Measurements from ENCODE around the gene TRIM2.

TRIM2 gene

GRCh38 chr4:153206534-153206933, 2.3 kb downstream of the TRIM2 start:
- Histone ChIP-seq H3K36me3 (ENCODE audit: control insufficient read depth, low read length) (no peaks in the 10 kb centered on the region), H3K9me3 (ENCODE audit: control insufficient read depth, insufficient read depth, low read length) (no peaks in the 10 kb centered on the region), H3K4me1 (ENCODE audit: control insufficient read depth, low read length) (no peaks in the 10 kb centered on the region), H3K4me3 (ENCODE audit: low read length) (no peak overlapping the region), H3K27me3 (ENCODE audit: control insufficient read depth, low read length) (peaks cover 6% of the 10 kb centered on the region; the same call in 1 of the 2 replicates), H3F3A (ENCODE audit: control insufficient read depth, insufficient read depth) (no peaks in the 10 kb centered on the region), H3K79me2 (ENCODE audit: control insufficient read depth, low read length) (no peaks in the 10 kb centered on the region), H3K4me2 (ENCODE audit: low read length) (no peak overlapping the region), H3K9me2 (replicated peaks; ENCODE audit: control insufficient read depth, low read length) (no peaks in the 10 kb centered on the region), H3K27ac (ENCODE audit: low read depth, low read length) (no peak overlapping the region), H4K20me1 (ENCODE audit: control insufficient read depth, insufficient read depth, low read depth, low read length) (no peaks in the 10 kb centered on the region)
- TF ChIP-seq EZH2phosphoT487 (IDR thresholded peaks at IDR 0.05; ENCODE audit: borderline replicate concordance, low read length) (no peak), CTCF (IDR thresholded peaks at IDR 0.05; ENCODE audit: low read depth, low read length, poor library complexity, severe bottlenecking) (no peak)

- no peaks in the 10 kb centered on the region for H3K9me2 ChIP-seq (replicated peaks; ENCODE audit: control insufficient read depth, low read length)
- no peaks in the 10 kb centered on the region for H3K79me2 ChIP-seq (ENCODE audit: control insufficient read depth, low read length)
- no peaks in the 10 kb centered on the region for H3K9me3 ChIP-seq (ENCODE audit: control insufficient read depth, insufficient read depth, low read length)
- H3K4me1 ChIP-seq (ENCODE audit: control insufficient read depth, low read length) = no peaks in the 10 kb centered on the region
- TF ChIP-seq EZH2phosphoT487 (IDR thresholded peaks at IDR 0.05; ENCODE audit: borderline replicate concordance, low read length) (no peak), CTCF (IDR thresholded peaks at IDR 0.05; ENCODE audit: low read depth, low read length, poor library complexity, severe bottlenecking) (no peak)
- H3K36me3 ChIP-seq (ENCODE audit: control insufficient read depth, low read length) = no peaks in the 10 kb centered on the region
- H3K4me2 ChIP-seq (ENCODE audit: low read length) = no peak overlapping the region
- no peak overlapping the region for H3K27ac ChIP-seq (ENCODE audit: low read depth, low read length)
- H3K27me3 ChIP-seq (ENCODE audit: control insufficient read depth, low read length) = peaks cover 6% of the 10 kb centered on the region; the same call in 1 of the 2 replicates
- no peak overlapping the region for H3K4me3 ChIP-seq (ENCODE audit: low read length)
- no peaks in the 10 kb centered on the region for H3F3A ChIP-seq (ENCODE audit: control insufficient read depth, insufficient read depth)
- no peaks in the 10 kb centered on the region for H4K20me1 ChIP-seq (ENCODE audit: control insufficient read depth, insufficient read depth, low read depth, low read length)
Observed at GRCh38 chr4:153207027-153207426, 2.8 kb downstream of the TRIM2 start.

GRCh38 chr4:153207567-153207966, 3.3 kb downstream of the TRIM2 start:
- Histone ChIP-seq H4K20me1 (ENCODE audit: control insufficient read depth, insufficient read depth, low read depth, low read length) (no peaks in the 10 kb centered on the region), H3K27me3 (ENCODE audit: control insufficient read depth, low read length) (peaks cover 8% of the 10 kb centered on the region; the same call in 1 of the 2 replicates), H3K36me3 (ENCODE audit: control insufficient read depth, low read length) (no peaks in the 10 kb centered on the region), H3K79me2 (ENCODE audit: control insufficient read depth, low read length) (no peaks in the 10 kb centered on the region), H3K27ac (ENCODE audit: low read depth, low read length) (no peak overlapping the region), H3K9me3 (ENCODE audit: control insufficient read depth, insufficient read depth, low read length) (no peaks in the 10 kb centered on the region), H3F3A (ENCODE audit: control insufficient read depth, insufficient read depth) (no peaks in the 10 kb centered on the region), H3K4me3 (ENCODE audit: low read length) (no peak overlapping the region), H3K4me1 (ENCODE audit: control insufficient read depth, low read length) (no peaks in the 10 kb centered on the region), H3K4me2 (ENCODE audit: low read length) (no peak overlapping the region), H3K9me2 (replicated peaks; ENCODE audit: control insufficient read depth, low read length) (no peaks in the 10 kb centered on the region)
- TF ChIP-seq EZH2phosphoT487 (IDR thresholded peaks at IDR 0.05; ENCODE audit: borderline replicate concordance, low read length) (no peak), CTCF (IDR thresholded peaks at IDR 0.05; ENCODE audit: low read depth, low read length, poor library complexity, severe bottlenecking) (no peak)

All from DOHH2 (cell line).